ENCODE results near the gene VWA7. TPM values are rescaled to one million over a fixed set of nuclear protein-coding genes. Genes with fewer than 3 reads are reported as not detected.
A peak's percentile ranks its signal among the peaks of the same experiment; 100 is the strongest.
"Not testable (repeated sequence)": the region's sequence is repeated elsewhere in the genome, so short reads cannot be mapped to it uniquely, and the experiment has no call there.

Gene VWA7
- 0.10 and 0.36 TPM in 2 replicates for total RNA-seq (2014; rRNA removed; shearing (Covaris generic))

GRCh38 chr6:31776989-31777666 is at the start of gene VWA7:
Gene VWA7, minus strand, starts transcription at chr6:31777328. Its CDS starts 549 bp downstream, at chr6:31776779.
- peak; percentile 75 for DNase-seq (ENCODE audit: low read depth)

GRCh38 chr6:31826793-31827285 is 49.7 kb upstream of the VWA7 start:
- DNase-seq (ENCODE audit: low read depth): peak; percentile 90

GRCh38 chr6:31825553-31825952 is 48.4 kb upstream of the VWA7 start:
- no peak for DNase-seq (ENCODE audit: low read depth)

GRCh38 chr6:31823592-31824196 is 46.6 kb upstream of the VWA7 start:
- DNase-seq (ENCODE audit: low read depth): not testable (repeated sequence)

GRCh38 chr6:31822036-31822821 is 45.1 kb upstream of the VWA7 start:
- DNase-seq (ENCODE audit: low read depth): peak; percentile 93

GRCh38 chr6:31821301-31822035 is 44.3 kb upstream of the VWA7 start:
- peak; percentile 72 for DNase-seq (ENCODE audit: low read depth)

GRCh38 chr6:31820399-31820798 is 43.3 kb upstream of the VWA7 start:
- DNase-seq (ENCODE audit: low read depth): not testable (repeated sequence)

GRCh38 chr6:31819871-31820299 is 42.8 kb upstream of the VWA7 start:
- DNase-seq (ENCODE audit: low read depth): no peak

- peak; percentile 38 for DNase-seq (ENCODE audit: low read depth)
Measured at GRCh38 chr6:31817929-31818511, 40.9 kb upstream of the VWA7 start.

- peak; percentile 25 for DNase-seq (ENCODE audit: low read depth)
Measured at GRCh38 chr6:31817133-31817928, 40.2 kb upstream of the VWA7 start.

- peak; percentile 97 for DNase-seq (ENCODE audit: low read depth)
Measured at GRCh38 chr6:31815025-31815838, 38.1 kb upstream of the VWA7 start, which contains the start of the genes HSPA1A and HSPA1L. Gene HSPA1A, plus strand, starts transcription at chr6:31815543. Its CDS starts 214 bp downstream, at chr6:31815757. Gene HSPA1L, minus strand, starts transcription at chr6:31815283. Its CDS starts 3,311 bp downstream, at chr6:31811972.

GRCh38 chr6:31814677-31815024 is 37.5 kb upstream of the VWA7 start:
- DNase-seq (ENCODE audit: low read depth): peak; percentile 98

GRCh38 chr6:31813465-31813849 is 36.3 kb upstream of the VWA7 start:
- DNase-seq (ENCODE audit: low read depth): no peak

GRCh38 chr6:31811645-31812044 is 34.5 kb upstream of the VWA7 start:
- DNase-seq (ENCODE audit: low read depth): no peak

- DNase-seq (ENCODE audit: low read depth): not testable (repeated sequence)
Measured at GRCh38 chr6:31808599-31808998, 31.5 kb upstream of the VWA7 start.

GRCh38 chr6:31806470-31807272 is 29.5 kb upstream of the VWA7 start, which contains the start of gene LSM2:
Gene LSM2, minus strand, starts transcription at chr6:31806966. Its CDS starts 209 bp downstream, at chr6:31806757.
- DNase-seq (ENCODE audit: low read depth): peak; percentile 95

- DNase-seq (ENCODE audit: low read depth): no peak
Measured at GRCh38 chr6:31805939-31806469, 28.9 kb upstream of the VWA7 start.
